GM18508 (cell line): ENCODE measurements around the gene FST.

ENCODE experiments used
- ATAC-seq: cut with Tn5 transposase; IDR thresholded peaks from one replicate; pipeline ENCODE4 v1.9.1; 2021; ENCODE audit warnings: moderate number of reproducible peaks; ENCODE audit not compliant: insufficient read depth, unreplicated experiment

Gene FST

GRCh38 chr5:53507013-53507412 is 26.6 kb downstream of the FST start:
- ATAC-seq = no peak

DNA sequence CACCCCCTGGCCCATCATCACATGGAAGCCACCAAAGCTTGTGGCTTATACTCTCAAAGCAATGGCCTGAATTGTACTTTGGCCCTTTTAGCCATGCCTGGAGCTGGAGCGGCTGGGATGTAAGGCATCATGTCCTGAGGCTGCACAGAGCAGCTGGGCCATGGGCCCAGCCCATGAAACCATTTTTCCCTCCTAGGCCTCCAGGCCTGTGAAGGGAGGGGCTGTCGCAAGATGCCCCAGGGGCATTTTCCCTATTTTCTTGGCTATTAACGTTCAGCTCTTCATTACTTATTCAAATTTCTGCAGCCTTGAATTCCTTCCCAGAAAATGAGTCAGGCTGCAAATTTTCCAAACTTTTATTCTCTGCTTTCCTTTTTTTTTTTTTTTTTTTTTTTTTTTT is 27.7 kb downstream of the FST start:
- no peak for ATAC-seq

GRCh38 chr5:53512539-53512938 is 32.1 kb downstream of the FST start:
- no peak for ATAC-seq

DNA sequence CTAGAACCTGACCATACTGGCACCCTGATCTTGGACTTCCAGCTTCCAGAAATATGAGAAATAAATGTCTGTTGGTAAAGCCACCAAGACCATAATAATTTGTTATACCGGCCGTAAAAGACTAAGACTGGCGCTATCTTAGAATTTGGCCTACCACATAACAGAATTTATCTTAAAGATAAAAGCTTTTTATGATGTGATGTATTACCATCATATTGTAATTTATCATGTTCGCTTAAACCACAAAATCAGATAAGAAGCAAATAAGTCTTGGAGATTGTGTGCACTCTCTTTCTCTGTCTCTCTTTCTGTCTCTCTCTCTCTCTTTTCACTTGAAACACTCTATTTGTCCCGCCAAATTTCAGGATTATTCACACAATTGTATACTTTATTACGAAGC is 35.6 kb downstream of the FST start:
- no peak for ATAC-seq

DNA sequence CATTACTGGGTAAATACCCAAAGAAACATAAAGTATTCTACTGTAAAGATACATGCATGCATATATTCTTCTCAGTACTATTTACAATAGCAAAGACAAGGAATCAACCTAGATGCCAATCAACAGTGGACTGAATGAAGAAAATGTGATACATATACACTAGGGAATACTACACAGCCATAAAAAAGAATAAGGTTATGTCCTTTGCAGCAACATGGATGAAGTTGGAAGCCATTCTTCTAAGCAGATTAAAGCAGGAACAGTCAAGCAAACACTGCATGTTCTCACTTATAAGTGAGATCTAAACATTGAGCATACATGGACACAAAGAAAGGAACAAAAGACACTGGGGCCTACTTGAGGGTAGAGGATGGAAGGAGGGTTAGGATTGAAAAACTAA is 40.4 kb downstream of the FST start:
- no peak for ATAC-seq
